T follicular helper cell (primary cell): ENCODE measurements around the gene CAMTA1.
"Not testable (repeated sequence)": the region's sequence is repeated elsewhere in the genome, so short reads cannot be mapped to it uniquely, and the experiment has no call there.

Experiments used
- DNase-seq: peaks from one replicate; pipeline ENCODE4 v3.0.0-alpha.2; 2020; ENCODE audit warnings: low read depth

CAMTA1 gene

DNA sequence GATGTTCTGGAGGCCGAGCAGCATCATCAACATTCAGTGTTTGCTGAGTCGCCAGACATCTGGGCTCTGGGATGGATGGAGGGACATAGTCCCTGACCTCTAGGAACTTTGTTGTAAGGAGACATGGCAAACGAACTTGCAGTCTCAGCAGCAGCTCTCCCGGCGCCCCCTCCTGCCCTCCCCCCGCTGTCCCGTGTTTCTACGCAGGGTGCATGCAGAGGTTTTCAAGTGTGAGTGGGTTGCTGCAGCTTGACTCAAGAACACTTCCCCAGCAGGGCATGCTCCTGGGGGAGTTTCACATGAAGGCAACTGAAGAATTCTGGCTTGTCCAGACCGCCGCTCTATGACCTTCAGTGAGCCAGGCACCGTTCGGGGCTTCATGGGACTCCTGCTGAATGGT is 121.9 kb downstream of the CAMTA1 start:
- DNase-seq, result no peak

DNA sequence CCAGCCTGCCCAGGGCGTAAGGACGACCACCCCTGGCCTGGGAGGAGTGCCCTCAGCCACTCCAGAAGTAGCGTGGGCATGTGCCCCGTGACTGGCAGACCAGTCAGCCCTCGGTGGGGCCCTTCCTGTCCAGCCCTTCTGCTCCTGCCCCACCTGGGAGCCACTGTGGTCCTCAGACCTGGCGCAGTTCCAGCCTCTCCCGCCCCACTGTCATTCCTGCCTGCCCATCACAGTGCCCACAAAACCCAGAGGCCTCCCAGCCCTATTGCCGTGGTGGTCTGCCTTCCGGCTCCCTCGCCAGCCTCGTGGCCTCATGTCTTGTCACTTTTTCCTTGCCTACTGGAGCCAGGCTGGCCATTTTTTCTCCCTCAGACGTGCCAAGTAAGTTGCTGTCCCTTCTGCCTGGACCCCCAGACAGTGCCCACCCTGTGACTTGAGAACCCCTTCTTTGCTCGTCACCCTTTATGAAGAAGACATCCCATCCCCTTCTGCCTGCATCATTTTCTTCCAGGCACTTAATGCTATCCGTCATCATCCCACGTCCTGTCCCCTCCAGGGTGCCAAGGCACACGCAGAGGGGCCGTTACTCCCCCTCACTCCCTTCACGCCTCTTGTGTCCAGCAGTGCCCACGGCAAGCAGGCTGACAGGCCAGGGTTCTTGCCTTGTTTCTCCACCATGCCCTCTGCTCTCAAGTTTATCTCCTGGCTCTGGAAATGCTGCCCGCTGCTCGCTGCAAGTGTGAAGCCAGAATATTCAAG is 122.6 kb downstream of the CAMTA1 start:
- no peak for DNase-seq

DNA sequence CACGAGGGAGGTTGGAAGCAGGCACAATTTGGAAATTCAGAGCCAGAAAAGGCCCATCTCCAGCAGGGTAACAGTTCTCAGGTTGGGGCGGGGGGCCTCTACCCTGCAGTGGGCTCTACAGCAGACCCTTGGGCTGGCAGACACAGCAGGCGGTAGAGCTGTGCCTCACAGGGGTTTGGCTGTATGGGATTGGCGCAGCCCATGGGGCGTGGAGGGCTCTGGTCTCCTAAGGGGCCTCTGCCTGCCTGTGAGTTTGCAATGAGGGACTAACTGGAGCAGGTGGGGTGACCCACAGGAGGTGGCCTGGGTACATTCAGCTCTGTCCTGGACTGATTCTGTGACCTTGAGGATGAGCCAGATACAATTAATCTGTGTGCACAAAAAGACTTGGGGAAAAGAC is 124.1 kb downstream of the CAMTA1 start:
- DNase-seq, result no peak

DNA sequence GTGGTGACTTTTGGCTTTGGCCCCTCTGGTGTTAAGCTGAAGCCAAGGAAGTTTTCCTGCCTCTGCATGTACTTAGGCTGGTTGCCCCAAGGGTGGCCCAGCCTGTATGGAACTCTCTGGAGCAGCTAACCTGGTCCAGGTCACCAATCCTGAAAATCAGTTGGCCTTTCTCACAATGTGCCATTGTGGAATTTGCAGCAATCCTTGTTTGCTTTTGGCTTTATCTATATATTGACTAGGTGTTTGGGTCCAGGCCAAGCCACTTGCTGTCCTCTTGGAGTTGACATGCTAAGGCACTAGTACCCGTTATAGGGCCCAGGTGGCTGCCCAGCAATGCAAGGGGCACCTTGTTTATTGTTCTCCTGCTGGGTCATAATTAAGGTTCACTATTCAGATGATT is 124.6 kb downstream of the CAMTA1 start:
- DNase-seq, result no peak

DNA sequence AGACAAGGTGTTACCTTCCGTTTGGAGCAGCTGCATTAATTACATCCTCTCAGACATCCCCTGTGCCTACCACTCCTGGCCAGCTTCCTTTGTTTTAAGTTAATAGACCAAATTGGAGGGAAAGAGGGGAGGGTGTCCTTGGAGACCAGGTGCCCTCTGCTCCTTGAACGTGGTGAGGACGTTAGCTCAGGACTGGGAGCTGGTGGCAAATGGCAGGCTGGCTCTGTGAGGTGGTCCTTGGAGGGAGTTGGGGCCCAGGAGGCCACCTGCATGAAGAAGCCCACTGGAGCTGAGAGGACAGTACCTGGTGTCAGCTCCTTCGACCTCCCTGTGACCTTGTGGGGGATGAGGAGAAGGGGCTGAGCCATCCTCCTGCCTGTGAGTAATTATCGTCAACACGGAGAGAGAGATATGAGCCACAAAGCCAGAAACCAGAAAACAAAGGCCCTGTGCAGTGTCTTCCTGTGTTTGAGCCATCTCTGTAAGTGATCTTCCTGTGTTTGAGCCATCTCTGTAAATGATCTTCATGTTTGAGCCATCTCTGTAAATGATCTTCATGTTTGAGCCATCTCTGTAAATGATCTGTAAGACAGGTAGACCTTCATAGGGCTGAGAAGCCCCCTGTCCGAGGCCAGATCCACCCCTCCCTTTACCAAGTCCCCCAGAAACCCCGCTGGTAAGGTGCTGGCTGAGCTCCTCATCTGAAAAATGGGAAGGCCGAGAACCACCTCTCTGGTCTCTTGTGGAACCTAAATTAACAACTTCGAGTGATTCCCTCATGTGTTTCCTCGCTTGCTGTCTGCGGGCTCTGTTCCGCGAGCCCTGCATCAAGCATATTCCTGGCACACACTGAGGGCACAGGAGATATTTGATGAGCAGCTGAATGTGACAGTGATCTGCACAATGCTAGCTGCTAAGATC is 126.0 kb downstream of the CAMTA1 start:
- DNase-seq, result no peak

DNA sequence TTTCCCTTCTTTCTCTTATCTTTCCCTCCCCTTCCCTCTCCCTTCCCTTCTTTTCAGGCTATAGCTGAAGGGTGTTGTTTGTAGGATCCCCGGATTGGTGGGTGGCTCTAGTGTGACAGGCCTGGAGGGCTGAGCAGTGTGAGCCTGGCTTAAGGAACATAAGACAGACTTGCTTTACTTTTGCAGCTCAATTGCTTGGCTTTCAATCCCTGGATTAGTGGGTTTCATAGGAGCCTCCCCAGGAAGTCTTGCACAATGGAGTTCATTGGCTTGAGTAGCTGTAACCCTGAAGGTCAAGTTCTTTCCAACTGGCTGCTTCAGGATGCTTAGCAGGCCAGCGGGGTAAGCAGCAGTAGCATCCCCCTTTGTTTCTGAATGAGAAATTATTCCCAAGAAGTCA is 126.7 kb downstream of the CAMTA1 start:
- no peak for DNase-seq

DNA sequence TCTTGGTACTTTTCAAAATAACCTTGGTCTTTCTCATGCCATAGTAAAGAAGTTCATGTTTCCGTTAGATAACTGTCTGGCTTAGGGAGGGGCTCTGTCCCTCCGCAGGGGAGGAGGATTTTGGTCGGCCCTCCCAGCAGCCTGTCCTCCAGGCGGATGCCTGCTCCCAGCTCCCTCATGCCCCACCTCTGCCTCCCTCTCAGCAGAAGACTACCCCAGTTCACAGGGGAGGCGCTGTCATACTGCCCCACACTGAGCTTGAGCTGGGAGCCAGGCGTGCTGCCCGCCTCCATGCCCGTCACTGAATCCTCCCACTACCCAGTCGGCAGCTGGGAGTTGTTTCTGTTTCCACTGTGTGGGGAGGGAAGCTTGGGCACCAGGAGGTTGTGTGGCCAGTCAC is 127.3 kb downstream of the CAMTA1 start:
- no peak for DNase-seq

DNA sequence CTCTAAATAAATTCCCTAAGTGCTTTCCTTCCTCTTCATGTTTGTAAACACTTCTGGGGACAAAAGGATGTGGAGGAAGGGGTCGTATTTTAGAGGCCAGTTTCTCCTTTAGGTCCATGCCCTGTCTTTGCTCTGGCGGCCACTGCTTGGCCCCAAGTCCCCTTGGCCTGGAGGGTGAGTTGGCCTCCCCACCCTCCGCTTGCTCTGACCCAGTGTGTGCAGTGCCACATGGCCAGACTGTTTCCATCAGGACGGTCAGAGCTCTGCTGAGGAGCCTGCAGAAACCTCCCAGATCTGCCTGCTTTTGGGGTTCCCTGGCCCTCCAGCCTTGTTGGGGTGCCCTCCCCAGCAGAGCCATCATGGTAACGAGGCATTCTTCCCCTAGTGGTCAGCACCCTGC is 127.8 kb downstream of the CAMTA1 start:
- DNase-seq, result no peak

DNA sequence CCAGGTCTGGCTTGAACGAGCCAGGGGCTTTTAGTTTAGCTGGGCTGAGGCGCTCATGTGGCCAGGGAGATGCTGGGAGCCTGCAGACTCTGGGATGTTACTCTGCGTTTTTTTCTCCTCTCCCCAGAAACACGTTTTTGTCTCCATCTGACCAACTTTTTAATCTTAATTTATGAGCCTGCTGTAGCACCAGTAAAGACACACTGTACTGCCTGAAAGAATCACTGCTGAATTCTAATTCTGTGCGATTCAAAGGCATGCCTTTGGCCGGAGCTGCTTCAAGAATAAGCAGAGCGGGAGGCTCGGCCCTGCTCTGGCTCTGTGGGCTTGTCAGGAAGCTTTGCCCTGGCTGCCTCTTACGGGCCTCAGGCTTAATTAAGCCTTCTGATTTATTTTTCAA is 129.5 kb downstream of the CAMTA1 start:
- DNase-seq, result no peak

DNA sequence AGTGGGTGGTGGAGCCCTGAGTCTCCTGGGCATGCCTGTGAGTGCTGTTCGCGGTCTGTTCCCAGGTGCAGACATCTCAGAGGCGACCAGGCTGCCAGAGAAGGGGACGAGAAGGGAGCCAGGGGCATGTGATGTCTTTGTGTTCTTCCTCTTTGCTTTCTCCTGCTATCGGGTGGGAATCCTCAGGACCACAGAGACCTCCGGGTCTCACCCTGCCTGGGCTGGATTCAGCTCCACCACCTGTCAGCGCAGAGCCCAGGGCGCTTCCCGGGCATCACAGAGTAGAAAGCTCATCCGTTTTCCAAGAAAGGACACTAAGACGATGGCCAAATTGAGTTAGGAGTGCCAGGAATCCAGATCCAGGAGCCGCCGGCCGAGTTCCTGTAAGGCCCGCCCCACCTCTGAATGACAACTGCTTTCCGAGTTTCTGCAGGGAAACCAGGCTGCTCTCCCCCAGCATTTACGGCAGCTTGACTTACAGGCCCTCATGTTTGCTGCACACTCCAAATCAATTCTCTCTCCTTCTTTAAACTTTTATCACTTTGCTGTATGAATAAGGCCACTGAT is 130.8 kb downstream of the CAMTA1 start:
- DNase-seq, result no peak

DNA sequence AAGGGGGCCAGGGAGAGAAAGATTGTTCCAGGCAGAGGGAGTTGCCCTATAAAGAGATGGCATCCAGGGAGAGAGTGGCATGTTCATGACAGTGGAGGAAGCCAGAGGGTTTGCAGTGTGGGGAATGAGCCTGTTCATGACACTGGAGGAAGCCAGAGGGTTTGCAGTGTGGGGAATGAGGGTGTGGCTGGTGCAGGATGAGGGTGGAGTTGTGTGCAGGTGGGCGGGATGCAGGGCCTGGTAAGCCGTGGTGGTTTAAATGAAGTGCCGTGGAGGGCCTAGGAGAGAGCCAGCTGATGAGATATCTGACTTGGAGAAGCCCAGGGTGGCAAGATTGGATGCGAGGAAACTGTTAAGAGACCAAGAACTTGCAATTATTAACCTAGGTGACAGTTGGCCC is 131.8 kb downstream of the CAMTA1 start:
- DNase-seq, result no peak

DNA sequence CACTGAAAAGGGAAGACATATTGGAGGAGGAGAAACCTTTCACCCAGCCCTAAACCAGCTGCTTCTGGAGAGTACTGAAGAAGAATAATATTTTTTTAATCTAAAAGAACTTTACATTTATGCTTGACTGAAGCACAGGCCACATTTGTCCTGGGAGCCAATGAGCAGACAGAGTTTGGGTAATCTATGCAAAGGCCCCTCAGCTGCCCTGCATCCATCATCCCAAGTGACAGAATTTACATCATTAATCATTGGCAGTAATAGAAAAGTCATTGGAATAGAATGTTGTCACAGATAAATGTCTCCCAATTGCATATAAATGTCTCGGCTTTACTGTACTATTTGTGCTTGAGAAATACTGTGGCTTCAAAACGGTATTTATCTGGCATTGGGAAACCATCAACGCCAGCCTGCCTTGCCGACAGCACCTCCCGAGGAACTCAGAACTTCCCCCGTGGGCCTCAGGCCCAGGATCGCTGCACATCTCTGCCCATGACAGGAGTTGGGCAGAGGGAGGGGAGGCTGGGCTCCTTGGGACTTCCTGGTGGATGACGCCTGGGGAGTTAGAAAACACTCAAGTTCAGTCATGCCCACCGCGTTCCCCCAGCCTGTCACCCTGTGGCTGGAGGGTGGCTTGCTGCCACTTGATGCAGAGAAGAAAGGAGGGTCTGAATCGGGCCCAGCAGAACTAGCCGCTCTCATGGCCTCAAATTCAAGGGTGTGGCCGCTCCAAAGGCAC is 133.1 kb downstream of the CAMTA1 start:
- no peak for DNase-seq

DNA sequence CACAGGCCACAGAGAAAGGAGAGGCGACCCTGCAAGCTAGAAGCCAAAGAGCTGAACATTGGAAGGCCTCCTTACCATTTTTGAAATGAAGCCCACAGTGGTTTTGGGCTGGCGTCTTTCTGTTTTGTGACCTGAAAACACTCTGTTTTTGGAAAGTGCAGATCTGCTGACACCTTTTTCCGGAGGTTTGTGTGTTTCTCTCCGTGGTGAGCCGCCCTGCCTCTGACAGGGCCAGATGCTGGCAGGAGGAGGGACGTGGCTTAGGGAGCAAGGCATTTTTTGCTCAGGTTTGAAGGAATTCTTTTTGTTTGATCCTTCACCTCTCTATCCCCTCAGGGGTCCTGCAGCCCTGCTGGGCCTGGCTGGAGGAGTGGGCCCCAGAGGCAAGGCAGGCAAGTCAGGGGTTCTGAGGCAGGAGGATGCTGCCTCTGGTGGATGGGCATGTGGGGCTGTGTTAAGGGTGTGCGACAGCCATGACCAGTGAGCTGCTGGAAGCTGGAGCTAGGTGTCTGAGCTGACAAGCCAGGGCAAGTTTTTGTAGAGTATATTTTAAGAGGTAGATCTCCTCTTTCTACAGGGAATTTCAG is 133.8 kb downstream of the CAMTA1 start:
- DNase-seq, result no peak

DNA sequence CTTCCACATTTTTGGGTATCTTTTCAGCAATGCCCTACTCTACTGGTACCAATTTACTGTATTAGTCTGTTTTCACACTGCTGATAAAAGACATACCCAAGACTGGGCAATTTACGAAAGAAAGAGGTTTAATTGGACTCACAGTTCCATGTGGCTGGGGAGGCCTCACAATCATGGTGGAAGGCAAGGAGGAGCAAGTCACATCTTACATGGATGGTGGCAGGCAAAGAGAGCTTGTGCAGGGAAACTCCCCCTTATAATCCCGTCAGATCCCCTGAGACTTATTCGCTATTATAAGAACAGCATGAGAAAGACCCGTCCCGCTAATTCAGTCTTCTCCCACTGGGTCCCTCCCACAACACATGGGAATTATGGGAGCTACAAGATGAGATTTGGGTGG is 136.3 kb downstream of the CAMTA1 start:
- DNase-seq, result not testable (repeated sequence)

DNA sequence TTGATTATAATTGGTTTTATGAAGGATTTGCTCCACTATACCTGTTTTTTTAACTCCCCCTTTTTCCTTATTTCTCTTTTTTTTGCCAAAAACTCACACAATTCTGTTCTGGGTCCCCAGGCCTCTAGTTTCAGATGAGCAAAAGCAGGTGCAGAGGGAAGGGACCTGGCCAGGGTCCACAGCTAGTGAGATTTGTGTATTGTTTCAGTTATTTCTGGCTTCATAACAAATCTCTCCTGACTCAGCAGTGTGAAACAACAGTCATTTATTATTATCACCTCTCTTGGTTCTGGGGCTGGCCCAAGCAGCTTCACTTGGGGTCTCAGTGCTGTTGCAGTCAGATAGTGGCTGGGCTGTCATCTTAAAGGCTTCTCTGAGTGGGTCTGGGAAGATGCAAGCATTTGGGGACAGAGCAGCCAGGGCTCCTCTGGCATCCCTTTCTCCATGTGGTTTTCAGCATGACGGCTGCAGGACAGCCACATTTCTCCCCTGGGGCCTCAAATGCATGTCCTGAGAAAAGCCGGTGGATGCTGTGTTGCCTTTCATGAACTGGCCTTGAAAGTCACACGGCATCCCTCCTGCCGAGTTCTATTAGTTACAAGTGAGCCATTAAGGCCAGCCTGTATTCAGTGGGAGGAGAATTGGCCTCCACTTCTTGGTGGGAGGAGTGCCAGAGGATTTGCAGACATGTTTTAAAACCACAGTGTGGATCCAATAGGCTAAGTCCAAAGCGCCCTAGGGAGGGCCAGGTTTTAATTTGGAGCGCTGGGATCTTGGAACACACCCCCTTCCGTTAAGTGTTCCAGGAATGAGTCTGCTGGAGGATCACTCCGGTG is 137.1 kb downstream of the CAMTA1 start:
- no peak for DNase-seq

DNA sequence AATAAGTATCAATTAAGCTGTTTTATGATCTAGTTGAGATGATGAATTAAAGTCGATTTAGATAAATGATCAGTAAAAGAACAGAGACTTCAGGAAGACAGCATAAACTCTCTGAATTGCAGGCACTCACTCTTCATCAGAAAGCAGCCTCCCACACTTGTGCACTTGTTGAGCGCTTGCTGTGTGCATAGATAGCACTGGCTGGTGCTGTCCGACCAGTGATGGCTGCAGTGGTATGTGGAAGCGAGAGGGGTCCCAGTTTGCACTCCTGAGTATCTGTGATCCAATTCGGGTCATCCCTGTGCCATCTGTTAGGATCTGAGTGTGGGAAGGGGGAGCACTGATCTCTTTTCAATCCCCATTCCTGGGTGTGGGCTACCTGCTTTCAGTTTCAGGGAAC is 137.8 kb downstream of the CAMTA1 start:
- DNase-seq, result no peak

DNA sequence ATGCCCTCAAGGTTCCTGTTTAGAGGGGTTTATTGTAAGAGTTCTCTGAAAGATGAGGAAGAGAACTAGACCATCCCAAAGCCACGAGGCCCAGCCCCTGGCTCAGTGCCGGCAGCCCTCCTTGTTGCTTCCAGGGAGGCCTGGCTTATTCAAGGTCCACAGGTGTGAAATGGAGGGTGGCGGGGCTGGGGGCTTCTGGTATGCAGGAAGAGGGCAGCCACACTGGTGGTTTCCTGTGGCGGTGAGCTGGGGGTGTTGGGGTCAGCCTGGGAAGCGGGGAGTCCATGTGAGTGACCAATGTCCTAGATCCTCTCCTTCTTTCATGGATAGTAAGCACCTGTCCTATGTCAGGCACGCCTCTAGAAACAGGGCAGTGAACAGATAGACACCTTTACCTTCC is 138.2 kb downstream of the CAMTA1 start:
- no peak for DNase-seq

DNA sequence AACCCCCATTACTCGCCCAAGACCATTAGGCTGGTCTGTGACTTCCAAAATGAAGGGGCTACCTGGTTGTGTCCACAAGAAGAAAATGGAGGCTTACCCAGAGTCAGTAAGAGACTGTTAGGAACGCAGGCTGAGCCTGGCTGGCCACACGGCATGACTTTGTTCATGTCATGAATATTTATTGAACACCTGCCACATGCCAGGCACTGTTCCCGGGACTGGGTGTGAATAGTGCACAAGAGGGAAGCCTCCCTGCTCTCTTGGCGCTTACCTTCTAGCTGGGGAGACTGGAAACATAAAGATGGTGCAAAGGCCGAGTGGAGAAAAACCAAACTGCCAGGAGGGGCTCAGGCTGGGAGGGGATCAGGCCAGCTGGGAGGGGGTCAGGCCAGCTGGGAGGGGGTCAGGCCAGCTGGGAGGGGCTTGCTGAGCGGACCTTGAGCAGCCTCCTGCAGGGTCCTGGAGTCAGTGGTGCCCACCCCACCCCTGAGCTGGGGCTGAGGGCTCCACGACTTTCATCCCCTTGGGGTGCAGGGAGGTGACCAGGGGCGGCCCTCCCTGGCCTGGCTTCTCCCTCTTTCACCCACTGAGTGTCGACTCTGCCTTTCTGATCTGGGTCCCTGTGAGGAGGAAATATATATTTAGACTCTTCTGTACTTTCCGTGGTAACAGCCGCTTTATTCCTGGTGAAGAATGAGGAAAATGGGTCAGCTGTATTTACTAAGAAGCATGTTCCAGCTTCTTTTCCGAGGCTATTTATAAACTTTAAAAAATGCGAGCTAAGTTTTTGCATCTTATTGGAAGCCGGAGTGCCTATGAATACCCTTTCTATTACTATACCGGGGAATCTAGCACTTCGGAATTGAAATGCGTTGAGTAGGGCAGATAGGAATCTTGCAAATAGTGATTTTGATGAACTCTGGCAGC is 139.0 kb downstream of the CAMTA1 start:
- no peak for DNase-seq

DNA sequence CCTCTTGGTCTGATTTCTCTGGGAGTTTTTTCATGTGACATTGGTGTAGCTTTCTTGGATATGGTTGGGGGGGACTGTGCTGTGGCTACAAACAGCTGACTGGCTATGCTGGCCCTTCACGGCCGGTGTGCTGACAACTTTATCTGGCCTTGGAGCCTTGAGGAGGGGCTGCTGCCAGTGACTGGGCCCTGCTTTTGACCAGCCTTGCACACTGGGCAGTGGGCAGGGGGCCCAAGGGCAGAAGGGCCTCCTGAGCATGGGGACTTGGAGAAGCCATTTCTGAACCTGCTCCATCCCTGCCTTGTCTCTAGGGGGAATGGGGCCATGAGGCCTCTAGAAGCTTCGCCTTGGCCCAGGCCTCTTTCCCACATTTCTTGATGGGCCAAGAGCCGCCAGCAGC is 139.6 kb downstream of the CAMTA1 start:
- no peak for DNase-seq

DNA sequence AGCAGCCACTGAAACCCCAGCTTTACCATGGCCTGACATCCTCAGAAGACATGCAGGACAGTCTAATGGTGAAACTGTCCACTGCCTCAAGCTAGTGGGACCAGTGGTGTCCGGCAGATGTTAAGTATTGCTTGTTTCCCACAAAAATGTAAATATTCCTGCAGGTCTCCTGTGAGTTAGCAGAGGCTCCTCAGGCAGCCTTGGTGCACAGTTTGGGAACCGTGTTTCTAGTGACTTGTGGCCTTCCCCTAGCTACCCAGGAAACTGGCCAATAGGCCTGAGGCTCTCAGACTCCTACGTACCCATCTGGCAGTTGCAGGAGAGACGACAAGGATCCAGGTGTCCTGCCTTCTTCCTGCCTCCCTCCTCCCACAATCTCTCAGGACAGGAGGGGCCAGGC is 142.4 kb downstream of the CAMTA1 start:
- DNase-seq, result no peak
